Kidney (tissue), 14 donors: ENCODE data around the gene XRCC6. TPM values are rescaled to one million over a fixed set of nuclear protein-coding genes. Genes with fewer than 3 reads are reported as not detected.
"Not testable (repeated sequence)": the region's sequence is repeated elsewhere in the genome, so short reads cannot be mapped to it uniquely, and the experiment has no call there.

Experiments used
- DNase-seq, 5 donors: peaks; one replicate each; pipeline ENCODE4 v3.0.0-alpha.2; 2013 to 2020
- FAIRE-seq: peaks from 2 replicates; lab custom pipeline; 2012; peaks lifted over from hg19 to GRCh38; lab: Jason Lieb, UNC
- H3K27ac ChIP-seq, 2 donors: one replicate each; pipeline ENCODE4 v1.7.0; 2013; ENCODE audit warnings: low read depth in 2 of 2, low read length in 2 of 2, inconsistent platforms in 1 of 2
- H3K27me3 ChIP-seq: one replicate; pipeline ENCODE4 v1.7.1; 2013; ENCODE audit warnings: low read length, inconsistent platforms; ENCODE audit not compliant: control insufficient read depth, insufficient read depth
- H3K36me3 ChIP-seq, 3 donors: one replicate each; pipeline versions ENCODE4 v1.7.0 to v1.7.1; 2013; ENCODE audit warnings: low read length in 3 of 3, control low read depth in 1 of 3, inconsistent platforms in 1 of 3; ENCODE audit not compliant: insufficient read depth in 3 of 3, control insufficient read depth in 2 of 3
- H3K4me1 ChIP-seq, 3 donors: one replicate each; pipeline versions ENCODE4 v1.7.0 to v1.7.1; 2013; ENCODE audit warnings: low read length in 3 of 3, inconsistent platforms in 1 of 3, low read depth in 1 of 3; ENCODE audit not compliant: control insufficient read depth in 2 of 3, insufficient read depth in 2 of 3
- H3K4me3 ChIP-seq, 3 donors: one replicate each; pipeline versions ENCODE4 v1.7.0 to v1.8.1; 2013; ENCODE audit warnings: low read length in 3 of 3, control low read depth in 1 of 3, inconsistent platforms in 1 of 3
- H3K9ac ChIP-seq, 3 donors: one replicate each; pipeline versions ENCODE4 v1.7.0 to v1.7.1; 2013; ENCODE audit warnings: low read length in 3 of 3, control low read depth in 1 of 3, inconsistent platforms in 1 of 3
- H3K9me3 ChIP-seq, 3 donors: one replicate each; pipeline versions ENCODE4 v1.7.0 to v1.7.1; 2013; ENCODE audit warnings: low read length in 3 of 3, control low read depth in 1 of 3, inconsistent platforms in 1 of 3; ENCODE audit not compliant: control insufficient read depth in 2 of 3, insufficient read depth in 1 of 3
- CTCF ChIP-seq: IDR thresholded peaks from 3 replicates; pipeline ENCODE4 v1.5.1; 2012; ENCODE audit warnings: mild to moderate bottlenecking, moderate library complexity, borderline replicate concordance; ENCODE audit not compliant: insufficient read depth; ENCODE audit errors: extremely low read depth
- intact Hi-C: fragments of 100-400 bp; cut with DNase I; formaldehyde crosslinking; loops from one replicate; pipeline ENCODE4 v1.11.1; 2022
- polyA plus RNA-seq: library from polyadenylated mRNA; stranded (reverse); fragments of 350-450 nt; fragmentation: Illumina TruSeq; extraction: RNeasy Lipid Tissue Mini Kit (QIAGEN cat#74804); gene quantifications from one replicate; pipeline ENCODE4 v1.2.3, GENCODE V29; 2014; ENCODE audit warnings: low read depth, low replicate concordance; ENCODE audit not compliant: insufficient read depth
- total RNA-seq: library from RNA; stranded (reverse); fragmentation: NEBNext Ultra II Directional; extraction: Animal tissue kit (Norgen Biotek cat#: 25700); gene quantifications from one replicate; pipeline ENCODE4 v1.2.1, GENCODE V29; 2021
- donor health status: control.
- donor health status: control.
- donor health status: control.
- donor health status: control.
- donor health status: control.
- donor health status: DM: yes; HTN: yes; CAD: no.
- donor health status: Normal renal cell carcinoma (clear cell type).

The XRCC6 gene
- total and polyA plus RNA-seq, 2 donors from 2014 or later = 168 to 183 TPM

GRCh38 chr22:41589391-41590241, 31.5 kb upstream of the XRCC6 start, which contains the start of gene PMM1:
PMM1 (minus strand) TSS chr22:41589840; CDS start chr22:41589805, 35 bp downstream.
- Histone ChIP-seq H3K27me3 (no peaks in the 10 kb centered on the region), H3K36me3 (peaks cover 0 to 3% (median 0%) of the 10 kb centered on the region in 3 donors), H3K4me3 (peak within 1 kb of the TSS; percentile 69 to 95 (median 87)), H3K27ac (peak within 1 kb of the TSS; percentile 76 to 85), H3K4me1 (peaks cover 0 to 14% (median 4%) of the 10 kb centered on the region in 3 donors), H3K9me3 (no peaks in the 10 kb centered on the region), H3K9ac (peak within 1 kb of the TSS; percentile 54 to 68 (median 67))
- intact Hi-C loops = no loop called here
- FAIRE-seq = peak; percentile 95
- TF ChIP-seq CTCF = no peak
- peak; percentile 100 for DNase-seq

- FAIRE-seq, H3K27me3 ChIP-seq, H3K9me3 ChIP-seq, H3K36me3 ChIP-seq, H3K4me3 ChIP-seq, H3K27ac ChIP-seq, H3K9ac ChIP-seq, intact Hi-C loops: not testable (repeated sequence)
- peaks cover 0 to 15% (median 0%) of the 10 kb centered on the region in 3 donors for H3K4me1 ChIP-seq
- DNase-seq = peak in 1 of 5 donors; percentile 71
Measured at GRCh38 chr22:41593336-41593960, 27.6 kb upstream of the XRCC6 start.

GRCh38 chr22:41595703-41596102, 25.4 kb upstream of the XRCC6 start:
- Histone ChIP-seq H3K27me3 (no peaks in the 10 kb centered on the region), H3K4me1 (peaks cover 0 to 7% (median 0%) of the 10 kb centered on the region in 3 donors), H3K36me3 (no peaks in the 10 kb centered on the region), H3K9ac (no peak overlapping the region), H3K9me3 (no peaks in the 10 kb centered on the region), H3K4me3 (no peak overlapping the region), H3K27ac (no peak overlapping the region)
- FAIRE-seq (no peak), DNase-seq (peak in 1 of 5 donors; percentile 19)
- no peak for TF ChIP-seq CTCF
- intact Hi-C loops = no loop called here
